GM19193 (cell line): ENCODE measurements around the gene ELOB.

Experiments used
- POLR2A ChIP-seq: IDR thresholded peaks from 4 replicates; pipeline ENCODE4 v1.6.1; 2011; ENCODE audit not compliant: insufficient read depth, insufficient read length; ENCODE audit errors: extremely low read depth

Gene ELOB

GRCh38 chr16:2777231-2777902, at the start of gene ELOB:
Gene ELOB, minus strand, starts transcription at chr16:2777280. Its CDS starts 41 bp downstream, at chr16:2777239.
- TF ChIP-seq POLR2A = peak; percentile 87

GRCh38 chr16:2825906-2826305, 48.8 kb upstream of the ELOB start:
- TF ChIP-seq POLR2A = no peak

GRCh38 chr16:2825049-2825742, 48.1 kb upstream of the ELOB start:
- TF ChIP-seq POLR2A = no peak

- no peak for TF ChIP-seq POLR2A
Observed at GRCh38 chr16:2824626-2825025, 47.5 kb upstream of the ELOB start.

GRCh38 chr16:2822496-2822895, 45.4 kb upstream of the ELOB start:
- TF ChIP-seq POLR2A = no peak

- TF ChIP-seq POLR2A = no peak
Observed at GRCh38 chr16:2822158-2822495, 45.0 kb upstream of the ELOB start.

GRCh38 chr16:2821487-2822157, 44.5 kb upstream of the ELOB start:
- no peak for TF ChIP-seq POLR2A

- no peak for TF ChIP-seq POLR2A
Observed at GRCh38 chr16:2820836-2821486, 43.9 kb upstream of the ELOB start.

GRCh38 chr16:2819939-2820835, 43.1 kb upstream of the ELOB start:
- TF ChIP-seq POLR2A = no peak

- no peak for TF ChIP-seq POLR2A
Observed at GRCh38 chr16:2819179-2819938, 42.3 kb upstream of the ELOB start.

- no peak for TF ChIP-seq POLR2A
Observed at GRCh38 chr16:2818272-2818876, 41.3 kb upstream of the ELOB start.

GRCh38 chr16:2817340-2818271, 40.5 kb upstream of the ELOB start:
- no peak for TF ChIP-seq POLR2A
